Measurements from ENCODE around the gene FANCC. TPM values are rescaled to one million over a fixed set of nuclear protein-coding genes. Genes with fewer than 3 reads are reported as not detected.

Gene FANCC
- total and polyA plus RNA-seq, 2 of the 8 experiments (the other 6 are each of a cell fraction or from before 2014, with no cell fraction given), result 7.8 to 15.2 TPM

DNA sequence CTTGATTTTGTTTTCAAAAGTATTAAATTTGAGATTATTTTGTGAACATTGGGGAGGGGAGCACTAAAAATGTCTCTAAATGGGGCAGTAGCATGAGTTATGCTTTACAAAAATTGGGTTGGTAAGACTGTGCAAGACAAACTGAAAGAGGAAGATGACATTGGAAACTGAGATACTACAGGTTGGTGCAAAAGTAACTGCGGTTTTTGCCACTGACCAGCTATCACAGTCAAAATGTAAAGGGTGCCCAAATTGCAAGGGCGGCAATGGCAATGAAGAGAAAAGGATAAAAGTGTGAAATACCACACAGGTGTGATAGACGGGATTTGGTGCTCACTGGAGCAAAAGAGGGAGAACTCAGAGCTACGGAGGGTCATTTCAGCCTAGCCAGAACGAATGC is 124.0 kb downstream of the FANCC start (continued):
- no peak for TF ChIP-seq RNF2 (IDR thresholded peaks at IDR 0.05; ENCODE audit: borderline replicate concordance, low read depth, low read length, missing control alignments, poor library complexity, severe bottlenecking)
- no peak for TF ChIP-seq ATF2 (IDR thresholded peaks at IDR 0.05; ENCODE audit: low read length)
- TF ChIP-seq POU5F1 (IDR thresholded peaks at IDR 0.05; ENCODE audit: low read depth, low read length), result no peak
- no peak for TF ChIP-seq KDM1A (IDR thresholded peaks at IDR 0.05; ENCODE audit: borderline replicate concordance, low read length)
